MM.1S (cell line): ENCODE results near the gene DNLZ.

Experiments
- EZH2 ChIP-seq: fragments of 300-600 bp; sonication (generic); optimal IDR thresholded peaks from 2 replicates; pipeline ENCODE3; 2017; ENCODE audit warnings: low read depth, mild to moderate bottlenecking, antibody characterized with exemption, low read length, mixed read lengths
- EZH2phosphoT487 ChIP-seq: fragments of 300-600 bp; sonication (generic); IDR thresholded peaks from 2 replicates; pipeline ENCODE4 v1.6.1; 2018; ENCODE audit warnings: antibody characterized with exemption, low read length
- TF ChIP-seq, protein P1 (sequence below): fragments of 300-600 bp; sonication (generic); IDR thresholded peaks from 2 replicates; pipeline ENCODE4 v1.5.1; 2016; ENCODE audit warnings: antibody characterized with exemption, low read length, mixed read lengths

DNA sequence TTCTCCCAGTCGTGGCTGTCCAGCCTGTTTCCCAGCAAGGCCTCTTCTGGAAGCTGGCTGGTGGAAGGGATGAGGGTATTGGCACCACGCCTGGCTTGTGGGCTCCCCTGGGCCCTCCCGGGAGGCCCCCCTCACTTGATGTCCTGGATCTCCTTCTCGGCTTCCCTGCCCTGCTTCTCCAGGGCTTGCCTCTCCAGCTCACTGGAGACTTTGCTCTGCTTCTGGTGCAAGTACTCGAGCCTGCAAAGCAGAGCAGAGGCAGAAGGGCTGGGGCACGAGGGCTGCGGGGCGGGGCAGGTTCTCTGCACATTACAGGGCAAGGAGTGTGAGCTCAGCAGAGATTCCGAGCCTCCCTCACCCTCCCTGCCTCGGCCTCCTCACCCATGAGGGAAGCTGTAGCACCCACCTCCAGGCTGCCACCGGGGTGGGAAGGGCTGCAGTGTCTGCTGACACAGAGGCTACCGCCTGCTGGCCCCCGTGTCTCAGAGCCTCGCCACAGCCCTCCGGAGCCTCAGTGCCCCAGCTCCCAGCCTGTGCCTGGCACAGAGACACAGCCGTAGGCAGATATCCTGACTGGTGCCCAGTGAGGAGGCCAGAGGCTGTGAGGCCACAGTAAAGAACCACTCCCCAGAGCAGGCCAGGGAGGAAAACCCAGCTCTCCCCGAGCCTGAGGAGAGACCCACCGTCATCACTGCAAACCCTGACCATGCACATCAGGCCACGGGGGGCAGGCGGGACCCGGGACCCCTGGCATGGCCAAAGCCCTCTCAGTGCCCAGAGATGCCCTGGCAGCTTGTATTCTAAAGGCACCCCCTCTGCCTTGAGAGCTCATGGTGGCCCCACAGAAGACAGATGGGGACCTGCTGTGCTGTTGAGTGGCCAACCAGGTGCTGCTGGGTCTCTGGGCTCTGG, 29.2 kb upstream of the DNLZ start:
- no peak for TF ChIP-seq EZH2phosphoT487
- TF ChIP-seq, protein P1, sequence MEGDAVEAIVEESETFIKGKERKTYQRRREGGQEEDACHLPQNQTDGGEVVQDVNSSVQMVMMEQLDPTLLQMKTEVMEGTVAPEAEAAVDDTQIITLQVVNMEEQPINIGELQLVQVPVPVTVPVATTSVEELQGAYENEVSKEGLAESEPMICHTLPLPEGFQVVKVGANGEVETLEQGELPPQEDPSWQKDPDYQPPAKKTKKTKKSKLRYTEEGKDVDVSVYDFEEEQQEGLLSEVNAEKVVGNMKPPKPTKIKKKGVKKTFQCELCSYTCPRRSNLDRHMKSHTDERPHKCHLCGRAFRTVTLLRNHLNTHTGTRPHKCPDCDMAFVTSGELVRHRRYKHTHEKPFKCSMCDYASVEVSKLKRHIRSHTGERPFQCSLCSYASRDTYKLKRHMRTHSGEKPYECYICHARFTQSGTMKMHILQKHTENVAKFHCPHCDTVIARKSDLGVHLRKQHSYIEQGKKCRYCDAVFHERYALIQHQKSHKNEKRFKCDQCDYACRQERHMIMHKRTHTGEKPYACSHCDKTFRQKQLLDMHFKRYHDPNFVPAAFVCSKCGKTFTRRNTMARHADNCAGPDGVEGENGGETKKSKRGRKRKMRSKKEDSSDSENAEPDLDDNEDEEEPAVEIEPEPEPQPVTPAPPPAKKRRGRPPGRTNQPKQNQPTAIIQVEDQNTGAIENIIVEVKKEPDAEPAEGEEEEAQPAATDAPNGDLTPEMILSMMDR = no peak
- TF ChIP-seq EZH2 = no peak
